HG02623 (cell line): Measurements from ENCODE around the gene PAFAH1B2.
"Not testable (repeated sequence)": the region's sequence is repeated elsewhere in the genome, so short reads cannot be mapped to it uniquely, and the experiment has no call there.

Source experiments
- ATAC-seq: cut with Tn5 transposase; IDR thresholded peaks from one replicate; pipeline ENCODE4 v1.9.1; 2021; ENCODE audit warnings: moderate library complexity; ENCODE audit not compliant: unreplicated experiment

The PAFAH1B2 gene

GRCh38 chr11:117200813-117201657 lies 56.9 kb downstream of the PAFAH1B2 start:
- ATAC-seq, result no peak

GRCh38 chr11:117201658-117202305 lies 57.7 kb downstream of the PAFAH1B2 start:
- no peak for ATAC-seq

GRCh38 chr11:117202386-117203068 lies 58.4 kb downstream of the PAFAH1B2 start:
- ATAC-seq, result no peak

GRCh38 chr11:117203069-117203407 lies 59.0 kb downstream of the PAFAH1B2 start:
- no peak for ATAC-seq

- no peak for ATAC-seq
Observed at GRCh38 chr11:117204283-117205080, 60.4 kb downstream of the PAFAH1B2 start.

- no peak for ATAC-seq
Observed at GRCh38 chr11:117205211-117205818, 61.2 kb downstream of the PAFAH1B2 start.

GRCh38 chr11:117206111-117206510 lies 62.0 kb downstream of the PAFAH1B2 start:
- ATAC-seq, result not testable (repeated sequence)

GRCh38 chr11:117206859-117207258 lies 62.8 kb downstream of the PAFAH1B2 start:
- ATAC-seq, result not testable (repeated sequence)

GRCh38 chr11:117207481-117207880 lies 63.4 kb downstream of the PAFAH1B2 start:
- ATAC-seq, result not testable (repeated sequence)

GRCh38 chr11:117208710-117209109 lies 64.6 kb downstream of the PAFAH1B2 start:
- not testable (repeated sequence) for ATAC-seq

- not testable (repeated sequence) for ATAC-seq
Observed at GRCh38 chr11:117209351-117210125, 65.5 kb downstream of the PAFAH1B2 start.

- ATAC-seq, result no peak
Observed at GRCh38 chr11:117210620-117211019, 66.5 kb downstream of the PAFAH1B2 start.

GRCh38 chr11:117212697-117213355 lies 68.7 kb downstream of the PAFAH1B2 start:
- ATAC-seq, result no peak

- no peak for ATAC-seq
Observed at GRCh38 chr11:117214404-117215110, 70.5 kb downstream of the PAFAH1B2 start.

- ATAC-seq, result no peak
Observed at GRCh38 chr11:117217141-117218084, 73.3 kb downstream of the PAFAH1B2 start.

GRCh38 chr11:117218133-117218915 lies 74.2 kb downstream of the PAFAH1B2 start:
- ATAC-seq, result no peak

GRCh38 chr11:117219001-117219400 lies 74.9 kb downstream of the PAFAH1B2 start:
- ATAC-seq, result no peak
